ENCODE data around the gene UPK3BL2. TPM values are rescaled to one million over a fixed set of nuclear protein-coding genes. Genes with fewer than 3 reads are reported as not detected.
A peak's percentile ranks its signal among the peaks of the same experiment; 100 is the strongest.
"Not testable (repeated sequence)": the region's sequence is repeated elsewhere in the genome, so short reads cannot be mapped to it uniquely, and the experiment has no call there.

The UPK3BL2 gene
- total RNA-seq, 1 experiment from 2014 or later: 17.4 TPM

DNA sequence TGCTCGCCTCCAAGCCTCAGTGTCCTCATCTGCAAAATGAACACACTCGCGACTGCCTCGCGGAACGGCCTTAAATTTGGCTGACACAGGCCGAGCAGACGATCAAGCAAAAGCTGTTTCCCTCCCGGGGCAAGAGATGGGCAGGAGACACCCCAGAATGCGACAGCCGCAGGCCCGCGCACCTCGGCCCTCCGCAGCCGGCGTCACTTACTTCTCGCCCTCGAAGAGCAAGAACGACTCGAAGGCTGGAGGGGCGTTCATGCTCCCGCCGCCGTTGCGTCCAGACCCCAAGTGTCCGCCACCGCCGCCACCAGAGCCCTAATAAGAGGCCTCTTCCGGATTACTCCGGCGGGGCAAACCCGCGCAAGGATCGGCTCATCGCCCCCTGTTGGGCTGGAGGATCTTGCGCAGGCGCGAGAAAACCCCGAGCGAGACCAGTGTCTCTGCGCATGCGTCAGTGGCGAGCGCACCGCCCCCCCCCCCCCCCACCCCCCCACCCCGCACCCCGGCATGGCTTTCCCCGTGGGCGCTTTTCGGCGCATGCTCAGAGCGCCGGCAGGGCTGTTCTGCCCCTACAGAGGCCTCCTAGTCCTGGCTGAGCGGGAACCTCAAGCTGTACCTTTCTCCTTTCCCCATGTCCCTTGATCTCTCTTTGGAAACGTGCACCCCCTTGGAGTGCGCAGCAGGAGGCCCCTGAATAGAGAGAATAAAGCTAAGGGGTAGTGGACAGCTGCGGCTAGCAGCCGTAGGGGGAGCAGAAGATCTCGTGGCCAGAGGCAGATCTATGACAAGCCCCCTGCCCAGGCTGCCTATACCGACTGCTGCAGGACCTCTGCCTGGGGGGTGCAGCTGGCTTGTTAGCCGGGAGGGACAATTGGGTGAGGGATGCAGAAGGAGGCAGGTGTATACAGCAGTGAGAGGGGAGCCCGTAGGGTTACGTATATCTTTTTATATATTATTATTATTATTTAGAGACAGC lies 29.1 kb upstream of the UPK3BL2 start, which contains the start of gene POLR2J3:
TSS of gene POLR2J3 (minus strand) at position 323 of the 979 bp plus-strand sequence. CDS start at position 261, 62 bp downstream.
- intact Hi-C loops (cut with micrococcal nuclease; ENCODE audit: unreplicated experiment); H3K36me3 Mint-ChIP-seq (ENCODE audit: insufficient read depth, unreplicated experiment); H3K4me1 Mint-ChIP-seq (ENCODE audit: low read depth, unreplicated experiment); H3K9me3 Mint-ChIP-seq (ENCODE audit: low read depth, unreplicated experiment); H3K27me3 Mint-ChIP-seq (ENCODE audit: unreplicated experiment); H3K27ac Mint-ChIP-seq (ENCODE audit: unreplicated experiment); BruUV-seq (replicated peaks): not testable (repeated sequence)
- TF ChIP-seq, protein P1, sequence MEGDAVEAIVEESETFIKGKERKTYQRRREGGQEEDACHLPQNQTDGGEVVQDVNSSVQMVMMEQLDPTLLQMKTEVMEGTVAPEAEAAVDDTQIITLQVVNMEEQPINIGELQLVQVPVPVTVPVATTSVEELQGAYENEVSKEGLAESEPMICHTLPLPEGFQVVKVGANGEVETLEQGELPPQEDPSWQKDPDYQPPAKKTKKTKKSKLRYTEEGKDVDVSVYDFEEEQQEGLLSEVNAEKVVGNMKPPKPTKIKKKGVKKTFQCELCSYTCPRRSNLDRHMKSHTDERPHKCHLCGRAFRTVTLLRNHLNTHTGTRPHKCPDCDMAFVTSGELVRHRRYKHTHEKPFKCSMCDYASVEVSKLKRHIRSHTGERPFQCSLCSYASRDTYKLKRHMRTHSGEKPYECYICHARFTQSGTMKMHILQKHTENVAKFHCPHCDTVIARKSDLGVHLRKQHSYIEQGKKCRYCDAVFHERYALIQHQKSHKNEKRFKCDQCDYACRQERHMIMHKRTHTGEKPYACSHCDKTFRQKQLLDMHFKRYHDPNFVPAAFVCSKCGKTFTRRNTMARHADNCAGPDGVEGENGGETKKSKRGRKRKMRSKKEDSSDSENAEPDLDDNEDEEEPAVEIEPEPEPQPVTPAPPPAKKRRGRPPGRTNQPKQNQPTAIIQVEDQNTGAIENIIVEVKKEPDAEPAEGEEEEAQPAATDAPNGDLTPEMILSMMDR (IDR thresholded peaks at IDR 0.05; ENCODE audit: unreplicated experiment): peak; percentile 35
- DNase-seq: peak; percentile 96
- H3K4me3 Mint-ChIP-seq (ENCODE audit: low read depth, unreplicated experiment): peak within 1 kb of the TSS; percentile 65
- CTCF ChIA-PET: interaction anchor here (0.6 kb wide), 1 partner anchor 93 kb away, joined by 3 read pairs; no protein-coding TSS in a partner anchor

DNA sequence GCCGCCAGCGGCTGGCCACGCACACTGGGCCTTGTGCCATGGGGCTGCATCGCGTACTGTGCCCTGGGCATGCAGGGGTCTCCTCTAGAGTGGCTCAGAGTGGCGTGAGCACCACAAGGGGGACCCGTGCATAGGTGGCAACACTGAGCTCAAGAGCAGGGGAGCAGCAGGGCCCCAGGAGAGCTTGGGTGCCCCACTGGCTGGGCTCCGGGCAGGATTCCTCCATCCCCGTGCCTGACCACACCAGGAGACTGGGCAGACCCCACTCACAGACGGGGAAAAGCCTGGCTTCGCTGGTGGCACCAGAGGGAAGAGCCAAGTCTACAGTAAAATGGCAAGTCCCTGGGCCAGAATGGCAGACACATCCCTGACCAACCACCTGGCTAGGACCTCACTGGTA lies 25.1 kb upstream of the UPK3BL2 start:
- H3K4me1 Mint-ChIP-seq (ENCODE audit: low read depth, unreplicated experiment); H3K27me3 Mint-ChIP-seq (ENCODE audit: unreplicated experiment); H3K9me3 Mint-ChIP-seq (ENCODE audit: low read depth, unreplicated experiment); intact Hi-C loops (cut with micrococcal nuclease; ENCODE audit: unreplicated experiment); CTCF ChIA-PET; DNase-seq; H3K27ac Mint-ChIP-seq (ENCODE audit: unreplicated experiment); H3K4me3 Mint-ChIP-seq (ENCODE audit: low read depth, unreplicated experiment); H3K36me3 Mint-ChIP-seq (ENCODE audit: insufficient read depth, unreplicated experiment); BruUV-seq (replicated peaks): not testable (repeated sequence)

DNA sequence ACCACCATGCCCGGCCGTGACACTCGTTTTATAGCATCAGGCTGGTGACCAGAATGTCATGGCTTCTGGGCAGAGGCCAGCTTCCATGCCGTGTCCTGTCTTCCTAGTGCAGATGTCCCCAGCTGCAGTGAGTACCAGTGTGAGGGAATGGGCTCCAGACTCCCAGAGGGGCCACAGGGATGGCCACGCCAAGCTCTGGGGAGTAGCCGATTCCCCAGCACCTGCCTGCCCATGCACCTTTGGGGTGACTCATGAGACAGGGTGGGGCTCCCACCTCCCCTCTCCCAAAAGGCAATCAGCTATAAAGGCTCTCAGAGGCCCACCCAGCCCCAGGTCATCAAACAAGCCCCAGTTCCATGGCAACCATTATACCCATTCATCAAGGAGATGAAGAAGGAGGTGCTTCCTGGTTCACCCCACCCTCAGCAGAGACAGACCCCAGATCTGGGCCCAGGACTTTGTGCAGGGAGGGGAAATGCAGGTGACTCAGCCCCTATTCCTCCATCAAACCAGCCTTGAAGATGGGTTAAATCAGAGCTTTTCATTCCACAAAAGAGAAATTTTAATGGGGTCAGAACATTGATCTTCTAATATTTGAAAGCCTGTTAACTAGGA lies 7.4 kb upstream of the UPK3BL2 start, which contains the start of gene SPDYE2:
TSS of gene SPDYE2 (plus strand) at position 419 of the 615 bp plus-strand sequence. CDS start 2,030 bp downstream, outside the sequence.
- BruUV-seq (replicated peaks); DNase-seq; H3K4me1 Mint-ChIP-seq (ENCODE audit: low read depth, unreplicated experiment); H3K4me3 Mint-ChIP-seq (ENCODE audit: low read depth, unreplicated experiment); H3K9me3 Mint-ChIP-seq (ENCODE audit: low read depth, unreplicated experiment); H3K36me3 Mint-ChIP-seq (ENCODE audit: insufficient read depth, unreplicated experiment); intact Hi-C loops (cut with micrococcal nuclease; ENCODE audit: unreplicated experiment); H3K27ac Mint-ChIP-seq (ENCODE audit: unreplicated experiment); CTCF ChIA-PET; H3K27me3 Mint-ChIP-seq (ENCODE audit: unreplicated experiment): not testable (repeated sequence)

DNA sequence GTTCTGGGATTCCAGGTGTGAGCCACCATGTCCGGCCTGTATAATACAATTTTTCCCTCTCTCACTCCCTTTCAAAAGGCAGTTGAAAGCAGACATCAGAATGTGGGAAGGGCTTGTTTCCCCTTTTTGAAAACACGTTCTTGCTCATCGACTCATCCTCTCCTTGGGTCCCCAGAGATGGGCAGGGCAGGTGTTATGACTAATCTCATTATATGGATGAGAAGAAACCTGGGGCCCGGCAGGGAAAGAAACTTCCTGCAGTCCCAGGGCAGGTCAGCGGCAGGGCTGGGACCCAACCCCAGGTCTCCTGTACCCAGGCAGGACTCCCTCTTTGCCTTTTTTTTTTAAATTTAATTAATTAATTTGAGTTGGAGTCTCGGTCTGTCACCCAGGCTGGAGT lies 2.9 kb upstream of the UPK3BL2 start:
- H3K27me3 Mint-ChIP-seq (ENCODE audit: unreplicated experiment); BruUV-seq (replicated peaks); H3K9me3 Mint-ChIP-seq (ENCODE audit: low read depth, unreplicated experiment); H3K27ac Mint-ChIP-seq (ENCODE audit: unreplicated experiment); CTCF ChIA-PET; intact Hi-C loops (cut with micrococcal nuclease; ENCODE audit: unreplicated experiment); DNase-seq; H3K36me3 Mint-ChIP-seq (ENCODE audit: insufficient read depth, unreplicated experiment); H3K4me3 Mint-ChIP-seq (ENCODE audit: low read depth, unreplicated experiment); H3K4me1 Mint-ChIP-seq (ENCODE audit: low read depth, unreplicated experiment): not testable (repeated sequence)

DNA sequence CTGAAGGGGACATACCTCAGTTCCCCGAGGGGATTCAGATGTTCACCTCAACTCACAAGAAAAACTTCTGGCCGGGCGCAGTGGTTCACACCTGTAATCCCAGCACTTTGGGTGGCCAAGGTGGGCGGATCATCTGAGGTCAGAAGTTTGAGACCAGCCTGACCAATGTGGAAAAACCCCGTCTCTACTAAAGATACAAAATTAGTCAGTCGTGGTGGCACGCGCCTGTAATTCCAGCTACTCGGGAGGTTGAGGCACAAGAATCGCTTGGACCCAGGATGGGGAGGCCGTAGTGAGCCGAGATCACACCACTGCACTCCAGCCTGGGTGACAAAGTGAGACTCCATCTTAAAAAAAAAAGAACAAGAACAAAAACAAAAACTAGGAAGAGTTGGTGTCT lies 1.8 kb upstream of the UPK3BL2 start:
- intact Hi-C loops (cut with micrococcal nuclease; ENCODE audit: unreplicated experiment); BruUV-seq (replicated peaks); DNase-seq; H3K4me1 Mint-ChIP-seq (ENCODE audit: low read depth, unreplicated experiment); H3K36me3 Mint-ChIP-seq (ENCODE audit: insufficient read depth, unreplicated experiment); H3K4me3 Mint-ChIP-seq (ENCODE audit: low read depth, unreplicated experiment); CTCF ChIA-PET; H3K27me3 Mint-ChIP-seq (ENCODE audit: unreplicated experiment); H3K9me3 Mint-ChIP-seq (ENCODE audit: low read depth, unreplicated experiment); H3K27ac Mint-ChIP-seq (ENCODE audit: unreplicated experiment): not testable (repeated sequence)

DNA sequence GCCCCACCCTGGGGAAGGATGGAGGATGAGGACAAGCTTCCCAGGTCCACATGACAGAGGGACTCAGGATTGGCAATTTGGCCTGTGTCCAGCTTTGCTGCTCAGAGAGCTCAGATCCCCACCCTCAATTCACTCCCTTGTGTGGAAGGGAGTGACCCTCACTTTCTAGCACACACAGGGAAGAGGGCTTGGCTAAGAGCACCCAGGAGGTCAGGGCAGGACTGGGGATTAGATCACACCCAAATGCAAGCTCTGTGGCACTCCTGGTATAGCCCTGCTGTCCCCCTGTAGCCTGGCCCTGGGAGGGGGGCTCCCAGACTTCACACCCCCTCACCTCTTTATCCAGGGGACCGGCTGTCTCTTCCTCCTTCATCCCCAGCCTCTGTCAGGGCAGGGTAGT lies 876 bp upstream of the UPK3BL2 start:
- BruUV-seq (replicated peaks); H3K36me3 Mint-ChIP-seq (ENCODE audit: insufficient read depth, unreplicated experiment); DNase-seq; intact Hi-C loops (cut with micrococcal nuclease; ENCODE audit: unreplicated experiment); H3K9me3 Mint-ChIP-seq (ENCODE audit: low read depth, unreplicated experiment); H3K27me3 Mint-ChIP-seq (ENCODE audit: unreplicated experiment); H3K4me3 Mint-ChIP-seq (ENCODE audit: low read depth, unreplicated experiment); H3K4me1 Mint-ChIP-seq (ENCODE audit: low read depth, unreplicated experiment); CTCF ChIA-PET; H3K27ac Mint-ChIP-seq (ENCODE audit: unreplicated experiment): not testable (repeated sequence)

DNA sequence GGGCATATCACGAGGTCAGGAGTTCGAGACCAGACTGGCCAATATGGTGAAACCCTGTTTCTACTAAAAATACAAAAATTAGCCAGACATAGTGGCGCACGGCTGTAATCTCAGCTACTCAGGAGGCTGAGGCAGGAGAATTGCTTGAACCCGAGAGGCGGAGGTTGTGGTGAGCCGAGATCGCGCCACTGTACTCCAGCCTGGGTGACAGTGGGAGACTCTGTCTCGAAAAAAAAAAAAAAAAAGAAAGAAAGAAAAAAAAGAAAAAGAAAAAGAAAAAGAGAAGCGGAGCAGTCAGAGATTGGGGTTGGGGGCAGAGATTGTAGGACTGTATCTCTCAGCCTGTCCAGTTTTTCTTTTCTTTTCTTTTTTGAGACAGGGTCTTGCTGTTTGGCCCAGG lies 725 bp downstream of the UPK3BL2 start:
- intact Hi-C loops (cut with micrococcal nuclease; ENCODE audit: unreplicated experiment); BruUV-seq (replicated peaks): not testable (repeated sequence)

DNA sequence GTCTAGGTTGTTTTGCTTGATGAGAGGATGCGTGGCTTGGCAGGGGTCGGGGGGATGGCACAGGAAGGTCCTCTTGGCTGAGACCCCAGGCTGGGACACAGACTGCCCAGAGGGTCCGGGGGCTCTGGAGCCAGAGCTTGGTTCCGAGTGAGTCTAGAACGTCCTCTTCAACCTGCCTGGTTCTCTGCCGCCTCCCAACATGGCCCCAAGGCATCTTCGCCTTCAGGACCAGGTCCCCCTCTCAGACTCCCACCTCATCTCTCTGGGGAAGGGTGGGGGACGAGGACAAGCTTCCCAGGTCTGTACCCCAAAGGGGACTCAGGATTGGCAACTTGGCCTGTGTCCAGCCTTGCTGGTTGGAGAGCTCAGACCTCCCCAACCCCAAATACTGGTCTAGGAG lies 1.4 kb downstream of the UPK3BL2 start:
- CTCF ChIA-PET; H3K27me3 Mint-ChIP-seq (ENCODE audit: unreplicated experiment); intact Hi-C loops (cut with micrococcal nuclease; ENCODE audit: unreplicated experiment); BruUV-seq (replicated peaks); H3K9me3 Mint-ChIP-seq (ENCODE audit: low read depth, unreplicated experiment); H3K4me1 Mint-ChIP-seq (ENCODE audit: low read depth, unreplicated experiment); H3K36me3 Mint-ChIP-seq (ENCODE audit: insufficient read depth, unreplicated experiment); DNase-seq; H3K4me3 Mint-ChIP-seq (ENCODE audit: low read depth, unreplicated experiment); H3K27ac Mint-ChIP-seq (ENCODE audit: unreplicated experiment): not testable (repeated sequence)

More for the DNA sequence above, 725 bp downstream of the UPK3BL2 start:
- H3K4me3 Mint-ChIP-seq (ENCODE audit: low read depth, unreplicated experiment); H3K4me1 Mint-ChIP-seq (ENCODE audit: low read depth, unreplicated experiment); H3K9me3 Mint-ChIP-seq (ENCODE audit: low read depth, unreplicated experiment); H3K27me3 Mint-ChIP-seq (ENCODE audit: unreplicated experiment); DNase-seq; H3K27ac Mint-ChIP-seq (ENCODE audit: unreplicated experiment); H3K36me3 Mint-ChIP-seq (ENCODE audit: insufficient read depth, unreplicated experiment): not testable (repeated sequence)
- CTCF ChIA-PET: interaction anchor here (0.6 kb wide), 1 partner anchor 1637 kb away, joined by 4 read pairs; no protein-coding TSS in a partner anchor

DNA sequence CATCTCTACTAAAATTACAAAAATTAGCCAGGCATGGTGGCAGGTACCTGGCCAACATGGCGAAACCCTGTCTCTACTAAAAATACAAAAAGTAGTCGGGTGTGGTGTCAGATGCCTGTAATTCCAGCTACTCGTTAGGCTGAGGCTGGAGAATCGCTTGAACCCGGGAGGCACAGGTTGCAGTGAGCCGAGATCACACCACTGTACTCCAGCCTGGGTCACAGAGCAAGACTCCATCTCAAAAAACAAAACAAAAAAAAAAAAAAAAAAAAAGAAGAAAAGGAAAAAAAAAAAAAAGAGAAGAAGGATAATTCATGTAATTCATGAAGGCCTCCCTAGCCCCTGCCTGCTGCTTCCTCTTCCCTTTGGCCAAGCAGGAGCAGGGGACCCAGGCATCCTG lies 2.9 kb downstream of the UPK3BL2 start:
- BruUV-seq (replicated peaks); H3K36me3 Mint-ChIP-seq (ENCODE audit: insufficient read depth, unreplicated experiment); CTCF ChIA-PET; H3K4me1 Mint-ChIP-seq (ENCODE audit: low read depth, unreplicated experiment); H3K27me3 Mint-ChIP-seq (ENCODE audit: unreplicated experiment); intact Hi-C loops (cut with micrococcal nuclease; ENCODE audit: unreplicated experiment); H3K4me3 Mint-ChIP-seq (ENCODE audit: low read depth, unreplicated experiment); H3K27ac Mint-ChIP-seq (ENCODE audit: unreplicated experiment); H3K9me3 Mint-ChIP-seq (ENCODE audit: low read depth, unreplicated experiment); DNase-seq: not testable (repeated sequence)

Measured in Calu3 (cell line).